ENCODE data around the gene CCDC169.

The CCDC169 gene

DNA sequence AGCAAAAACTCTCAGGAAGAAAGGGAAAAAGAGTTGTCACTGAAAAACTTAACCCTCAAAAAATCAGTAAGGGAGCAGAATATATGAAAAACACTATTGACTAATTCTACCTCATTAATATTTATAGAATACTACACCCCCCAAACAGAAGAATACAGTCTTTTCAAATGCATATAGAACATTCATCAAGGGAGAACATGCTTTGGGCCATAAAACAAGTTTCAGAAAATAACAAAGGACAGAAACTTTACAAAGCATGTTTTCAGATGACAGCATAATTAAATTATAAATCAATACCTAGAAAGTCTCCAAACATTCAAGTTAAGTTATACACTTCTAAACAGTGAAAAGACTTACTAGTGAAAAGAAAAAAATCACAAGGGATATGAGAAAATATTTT lies 113.7 kb downstream of the CCDC169 start:
- H3K79me2 ChIP-seq (ENCODE audit: insufficient read depth, low read length): no peaks in the 10 kb centered on the region
- no peaks in the 10 kb centered on the region for H4K20me1 ChIP-seq (ENCODE audit: insufficient read depth, low read length)
- no peak overlapping the region for H2AFZ ChIP-seq (ENCODE audit: low read length)
- H3K4me2 ChIP-seq (ENCODE audit: low read length): no peak overlapping the region
- H3K4me3 ChIP-seq (ENCODE audit: low read depth, low read length, poor library complexity, severe bottlenecking): no peak overlapping the region
- no peak for TF ChIP-seq EZH2 (IDR thresholded peaks at IDR 0.05; ENCODE audit: borderline replicate concordance, low read length)
- TF ChIP-seq, protein P1, sequence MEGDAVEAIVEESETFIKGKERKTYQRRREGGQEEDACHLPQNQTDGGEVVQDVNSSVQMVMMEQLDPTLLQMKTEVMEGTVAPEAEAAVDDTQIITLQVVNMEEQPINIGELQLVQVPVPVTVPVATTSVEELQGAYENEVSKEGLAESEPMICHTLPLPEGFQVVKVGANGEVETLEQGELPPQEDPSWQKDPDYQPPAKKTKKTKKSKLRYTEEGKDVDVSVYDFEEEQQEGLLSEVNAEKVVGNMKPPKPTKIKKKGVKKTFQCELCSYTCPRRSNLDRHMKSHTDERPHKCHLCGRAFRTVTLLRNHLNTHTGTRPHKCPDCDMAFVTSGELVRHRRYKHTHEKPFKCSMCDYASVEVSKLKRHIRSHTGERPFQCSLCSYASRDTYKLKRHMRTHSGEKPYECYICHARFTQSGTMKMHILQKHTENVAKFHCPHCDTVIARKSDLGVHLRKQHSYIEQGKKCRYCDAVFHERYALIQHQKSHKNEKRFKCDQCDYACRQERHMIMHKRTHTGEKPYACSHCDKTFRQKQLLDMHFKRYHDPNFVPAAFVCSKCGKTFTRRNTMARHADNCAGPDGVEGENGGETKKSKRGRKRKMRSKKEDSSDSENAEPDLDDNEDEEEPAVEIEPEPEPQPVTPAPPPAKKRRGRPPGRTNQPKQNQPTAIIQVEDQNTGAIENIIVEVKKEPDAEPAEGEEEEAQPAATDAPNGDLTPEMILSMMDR (IDR thresholded peaks at IDR 0.05; ENCODE audit: low read length): no peak
- no peaks in the 10 kb centered on the region for H3K9me2 ChIP-seq (ENCODE audit: low read depth, low read length)
- H3K4me1 ChIP-seq (ENCODE audit: insufficient read depth, low read length, severe bottlenecking): no peaks in the 10 kb centered on the region
- H3K9ac ChIP-seq (ENCODE audit: low read length): no peak overlapping the region
- H3K27ac ChIP-seq (ENCODE audit: low read depth, low read length, poor library complexity, severe bottlenecking): no peak overlapping the region
- no peaks in the 10 kb centered on the region for H3K9me3 ChIP-seq (ENCODE audit: low read length)
- no peaks in the 10 kb centered on the region for H3K36me3 ChIP-seq (ENCODE audit: insufficient read depth, low read length)
- H3F3A ChIP-seq (ENCODE audit: insufficient read depth, low read length): no peaks in the 10 kb centered on the region
- H3K27me3 ChIP-seq (ENCODE audit: insufficient read depth, low read length): no peaks in the 10 kb centered on the region

Data from OCI-LY1 (cell line).